ENCODE measurements around the gene SIK2.
A peak's percentile ranks its signal among the peaks of the same experiment; 100 is the strongest.
"Not testable (repeated sequence)": the region's sequence is repeated elsewhere in the genome, so short reads cannot be mapped to it uniquely, and the experiment has no call there.

The SIK2 gene

DNA sequence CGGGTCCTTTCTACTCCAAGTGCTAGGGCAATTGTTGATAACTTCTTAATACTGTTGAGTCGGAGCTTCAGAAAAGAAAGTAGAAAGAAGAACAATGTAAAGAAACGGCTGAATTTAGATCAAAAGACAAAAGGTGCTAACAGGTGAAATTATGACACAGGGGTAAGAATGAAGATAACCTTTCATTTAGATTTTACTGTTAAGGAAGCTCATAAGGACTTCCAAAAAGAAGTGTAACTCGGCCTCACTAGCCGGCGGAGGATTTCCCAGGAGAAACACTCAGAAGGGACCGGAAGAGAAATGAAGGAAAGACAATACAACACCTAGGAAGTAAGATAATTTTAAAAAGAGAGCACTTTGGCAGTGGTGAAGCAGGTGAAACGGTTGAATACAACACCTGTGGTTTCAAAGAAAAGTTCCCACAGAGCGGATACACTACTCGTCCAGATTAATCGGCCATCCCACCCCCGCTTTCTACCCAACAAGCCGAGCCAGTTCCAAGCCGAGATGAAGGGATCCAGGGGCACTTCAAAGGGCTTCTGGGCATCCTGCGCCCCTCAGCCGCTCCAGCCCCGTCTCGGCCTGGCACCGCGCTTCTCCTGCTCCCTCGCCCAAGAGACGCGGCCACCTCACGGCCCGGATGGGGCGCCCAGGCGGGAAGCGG, 163.2 kb downstream of the SIK2 start:
- peak; percentile 53 for DNase-seq

GRCh38 chr11:111765984-111766833, 164.0 kb downstream of the SIK2 start, which contains the start of gene PPP2R1B:
Gene PPP2R1B, minus strand, starts transcription at chr11:111766389. Its CDS starts 28 bp downstream, at chr11:111766361.
- DNase-seq = peak; percentile 92

GRCh38 chr11:111766834-111767142, 164.5 kb downstream of the SIK2 start:
- no peak for DNase-seq

GRCh38 chr11:111770581-111771134, 168.4 kb downstream of the SIK2 start:
- DNase-seq = no peak

GRCh38 chr11:111771205-111771604, 169.0 kb downstream of the SIK2 start:
- not testable (repeated sequence) for DNase-seq

GRCh38 chr11:111772535-111772934, 170.3 kb downstream of the SIK2 start:
- DNase-seq = no peak

GRCh38 chr11:111774955-111775710, 172.9 kb downstream of the SIK2 start:
- no peak for DNase-seq

- DNase-seq = no peak
These were observed 174.3 kb downstream of the SIK2 start for GRCh38 chr11:111776398-111777093.

GRCh38 chr11:111777094-111778046, 175.1 kb downstream of the SIK2 start:
- DNase-seq = peak; percentile 30

DNA sequence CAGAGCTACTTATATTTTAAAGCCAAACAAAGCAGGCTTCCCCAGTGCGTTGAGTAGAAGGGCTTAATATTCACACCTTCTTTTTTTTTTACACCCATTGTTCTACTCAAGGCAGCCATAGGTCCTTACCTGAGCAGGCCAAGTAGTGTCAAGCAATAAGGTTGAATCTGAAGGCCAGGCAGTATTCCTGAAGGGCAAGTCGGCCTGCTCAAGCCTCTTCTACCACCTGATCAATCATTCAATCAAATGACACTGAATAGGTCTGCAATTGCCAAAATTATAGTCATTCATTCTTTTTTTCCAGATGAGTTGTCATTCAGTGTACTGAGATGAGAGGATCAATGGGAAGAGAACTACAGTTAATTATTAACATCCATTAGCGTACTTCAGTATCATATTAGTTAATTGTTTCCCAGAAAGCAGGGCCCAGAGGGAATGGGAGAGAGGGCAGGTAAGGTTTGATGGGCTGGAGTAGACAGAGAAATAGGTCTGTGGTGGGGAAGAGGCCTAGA, 175.9 kb downstream of the SIK2 start:
- no peak for DNase-seq

- DNase-seq = no peak
These were observed 176.9 kb downstream of the SIK2 start for GRCh38 chr11:111779118-111779517.

Data from 8988T (cell line).